Right lobe of liver (tissue), 6 donors: ENCODE data around the gene POLR2L. TPM values are rescaled to one million over a fixed set of nuclear protein-coding genes. Genes with fewer than 3 reads are reported as not detected.
A peak's percentile ranks its signal among the peaks of the same experiment; 100 is the strongest.

Source experiments
- ATAC-seq, 4 donors: fragments of 200-7000 bp; cut with Tn5 transposase; one replicate each; pipeline ENCODE4 v1.9.1; 2020; ENCODE audit warnings: mild to moderate bottlenecking in 4 of 4, moderate library complexity in 4 of 4
- DNase-seq, 3 donors: peaks; one replicate each; pipeline ENCODE4 v3.0.0-alpha.2; 2020
- H3K27ac ChIP-seq, 3 donors: fragments of 200-600 bp; one replicate each; pipeline ENCODE4 v1.8.0; 2022
- H3K27me3 ChIP-seq, 2 donors: fragments of 200-600 bp; one replicate each; pipeline ENCODE4 v1.8.0; 2022
- H3K36me3 ChIP-seq, 4 donors: fragments of 200-600 bp; sonication (generic) in 1 of 4; one replicate each; pipeline versions ENCODE4 v1.5.1 to v1.8.0; 2017 to 2022; ENCODE audit warnings: control low read depth in 1 of 4
- H3K4me1 ChIP-seq, 4 donors: fragments of 200-600 bp; sonication (generic) in 1 of 4; one replicate each; pipeline versions ENCODE4 v1.5.1 to v1.8.0; 2017 to 2022; ENCODE audit warnings: control low read depth in 1 of 4
- H3K4me3 ChIP-seq, 3 donors: fragments of 200-600 bp; one replicate each; pipeline ENCODE4 v1.8.0; 2022
- H3K9me3 ChIP-seq, 4 donors: fragments of 200-600 bp; sonication (generic) in 1 of 4; one replicate each; pipeline versions ENCODE4 v1.5.1 to v1.8.0; 2017 to 2022; ENCODE audit warnings: control low read depth in 1 of 4
- POLR2A ChIP-seq: fragments of 450-650 bp; IDR thresholded peaks from one replicate; pipeline ENCODE4 v1.6.1; 2017; ENCODE audit warnings: antibody characterized with exemption, mild to moderate bottlenecking
- WGBS: methylation state at CpG from one replicate; pipeline ENCODE4 v1.1.6; 2018; ENCODE audit warnings: low coverage, low lambda C conversion rate; ENCODE audit not compliant: insufficient coverage; ENCODE audit errors: missing lambda C conversion rate; 5-methylcytosine and 5-hydroxymethylcytosine counted together
- intact Hi-C, 2 donors: fragments of 100-400 bp; cut with DNase I; formaldehyde crosslinking; loops; one replicate each; pipeline versions ENCODE4 v1.11.2 to v1.14.1; 2022
- total RNA-seq, 6 experiments: library from RNA; depleted of rRNA in 2 of 6; stranded (reverse); fragments of >200 nt in 2 of 6; fragmentation: NEBNext Ultra II Directional in 3 of 6; extraction: Animal tissue kit (Norgen Biotek cat#: 25700) in 3 of 6; gene quantifications; one replicate each; pipeline versions ENCODE4 v1.1.0 to v1.2.4, GENCODE V29; 2016 to 2023
- TF ChIP-seq, protein P1 (sequence below), 4 donors: fragments of 200-600 bp in 3 of 4; fragments of 450-650 bp in 1 of 4; IDR thresholded peaks; one replicate each; pipeline versions ENCODE4 v1.5.1 to v1.8.0; 2016 to 2022; ENCODE audit warnings: antibody characterized with exemption in 4 of 4, mild to moderate bottlenecking in 2 of 4
- donor health status: DM: no; HTN: yes; CAD: no.
- donor health status: DM: no; HTN: no; CAD: no.
- donor health status: DM: no; HTN: no; CAD: no.
- donor health status: DM: no; HTN: yes; CAD: no.
- donor health status: DM: no; HTN: yes; CAD: no.

Gene POLR2L
- total RNA-seq, 6 experiments from 2014 or later: 34.5 to 88.1 (median 72.9) TPM

DNA sequence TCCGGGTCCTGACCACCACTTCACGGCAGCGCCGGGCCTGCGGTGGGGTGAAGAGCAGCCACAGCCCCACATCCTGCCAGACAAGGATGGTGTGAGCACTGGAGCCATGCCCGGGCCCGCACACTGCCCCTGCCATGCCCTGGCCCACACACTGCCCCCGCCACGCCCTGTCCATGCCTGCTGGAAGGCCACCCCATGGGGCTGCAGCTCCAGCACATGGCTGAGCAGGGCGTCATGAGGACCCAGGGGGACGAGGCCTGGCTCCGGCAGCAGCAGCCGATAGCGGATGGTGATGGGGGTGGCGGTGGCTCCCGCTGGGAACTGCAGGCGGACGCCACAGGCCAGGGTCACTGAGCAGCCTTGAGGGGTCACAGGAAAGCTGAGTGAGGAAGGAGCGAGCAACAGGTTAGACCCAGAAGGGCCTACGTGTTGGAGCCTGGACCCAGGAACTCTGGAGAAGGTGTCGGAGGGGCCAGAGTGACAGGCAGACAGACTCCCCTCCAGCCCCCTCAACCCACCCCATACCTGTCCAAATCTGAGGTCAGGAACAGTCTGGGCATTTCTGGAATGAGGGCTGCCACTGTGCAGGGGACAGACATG, 40.2 kb downstream of the POLR2L start:
- no peaks in the 10 kb centered on the region for H3K27me3 ChIP-seq
- no peak overlapping the region for H3K27ac ChIP-seq
- H3K36me3 ChIP-seq: no peaks in the 10 kb centered on the region
- DNase-seq (no peak), ATAC-seq (no peak)
- H3K9me3 ChIP-seq: no peaks in the 10 kb centered on the region
- TF ChIP-seq POLR2A: no peak
- TF ChIP-seq, protein P1, sequence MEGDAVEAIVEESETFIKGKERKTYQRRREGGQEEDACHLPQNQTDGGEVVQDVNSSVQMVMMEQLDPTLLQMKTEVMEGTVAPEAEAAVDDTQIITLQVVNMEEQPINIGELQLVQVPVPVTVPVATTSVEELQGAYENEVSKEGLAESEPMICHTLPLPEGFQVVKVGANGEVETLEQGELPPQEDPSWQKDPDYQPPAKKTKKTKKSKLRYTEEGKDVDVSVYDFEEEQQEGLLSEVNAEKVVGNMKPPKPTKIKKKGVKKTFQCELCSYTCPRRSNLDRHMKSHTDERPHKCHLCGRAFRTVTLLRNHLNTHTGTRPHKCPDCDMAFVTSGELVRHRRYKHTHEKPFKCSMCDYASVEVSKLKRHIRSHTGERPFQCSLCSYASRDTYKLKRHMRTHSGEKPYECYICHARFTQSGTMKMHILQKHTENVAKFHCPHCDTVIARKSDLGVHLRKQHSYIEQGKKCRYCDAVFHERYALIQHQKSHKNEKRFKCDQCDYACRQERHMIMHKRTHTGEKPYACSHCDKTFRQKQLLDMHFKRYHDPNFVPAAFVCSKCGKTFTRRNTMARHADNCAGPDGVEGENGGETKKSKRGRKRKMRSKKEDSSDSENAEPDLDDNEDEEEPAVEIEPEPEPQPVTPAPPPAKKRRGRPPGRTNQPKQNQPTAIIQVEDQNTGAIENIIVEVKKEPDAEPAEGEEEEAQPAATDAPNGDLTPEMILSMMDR (IDR thresholded peaks at IDR 0.05): no peak
- intact Hi-C loops: no loop called here
- 100% methylated on average over 1 of the region's 21 CpGs for WGBS
- peaks cover 0 to 26% (median 7%) of the 10 kb centered on the region in 4 donors for H3K4me1 ChIP-seq
- no peak overlapping the region for H3K4me3 ChIP-seq

DNA sequence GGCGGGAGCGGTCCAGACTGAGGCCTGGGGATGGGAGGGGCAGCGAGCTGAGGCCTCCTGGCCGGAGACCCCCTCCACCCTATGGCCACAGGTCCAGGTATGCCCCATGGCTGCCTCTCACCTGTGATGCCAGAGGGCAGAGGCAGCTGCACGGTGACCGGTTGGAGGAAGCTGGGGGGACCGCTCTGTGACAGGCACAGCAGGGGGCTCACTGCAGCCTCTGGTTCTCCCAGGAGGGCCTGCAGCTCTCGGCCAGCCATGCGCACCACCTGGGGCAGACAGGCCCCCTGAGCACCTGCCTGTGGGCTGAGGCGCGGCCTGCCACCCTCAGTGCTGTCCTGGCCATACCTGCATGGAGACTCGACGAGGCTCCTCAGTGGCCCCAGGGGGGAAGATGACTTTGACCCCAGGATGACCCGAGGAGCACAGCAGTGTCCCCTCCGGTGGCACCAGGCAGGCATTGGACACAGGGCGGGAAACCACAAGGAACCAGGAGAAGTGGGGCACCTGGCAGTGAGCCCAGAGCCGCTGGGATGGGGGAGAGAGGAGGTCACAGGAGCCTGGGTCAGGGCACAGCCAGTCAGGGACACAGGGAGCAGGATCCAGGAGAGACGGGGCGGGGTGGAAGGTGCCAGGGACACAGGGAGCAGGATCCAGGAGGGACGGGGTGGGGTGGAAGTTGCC, 41.1 kb downstream of the POLR2L start:
- Histone ChIP-seq H3K27me3 (no peaks in the 10 kb centered on the region), H3K4me3 (no peak overlapping the region), H3K36me3 (no peaks in the 10 kb centered on the region), H3K27ac (no peak overlapping the region), H3K9me3 (no peaks in the 10 kb centered on the region), H3K4me1 (peaks cover 0 to 35% (median 15%) of the 10 kb centered on the region in 4 donors)
- WGBS: 84% methylated on average over 13 of the region's 20 CpGs
- DNase-seq: no peak
- no peak for ATAC-seq
- intact Hi-C loops: no loop called here
- no peak for TF ChIP-seq POLR2A
- TF ChIP-seq, protein P1 (IDR thresholded peaks at IDR 0.05): no peak

DNA sequence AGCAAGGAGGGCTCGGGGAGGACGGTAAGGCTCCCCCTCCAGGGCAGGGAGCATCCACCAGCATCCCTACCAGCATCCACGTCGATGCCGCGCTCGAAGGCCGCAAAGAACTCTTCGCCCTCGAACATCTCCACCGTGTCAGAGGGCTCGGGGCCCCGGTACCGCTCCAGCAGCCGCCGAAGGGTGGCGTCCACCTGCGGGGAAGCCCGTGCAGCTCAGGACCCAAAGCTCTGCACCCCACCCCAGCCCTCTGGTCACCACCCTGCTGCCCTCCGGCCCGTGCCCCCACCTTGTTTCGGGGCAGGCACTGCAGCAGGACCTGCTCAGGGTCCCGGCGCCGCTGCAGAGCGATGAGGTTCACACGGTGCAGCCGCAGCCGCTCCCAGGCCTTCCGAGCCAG, 41.9 kb downstream of the POLR2L start:
- intact Hi-C loops: no loop called here
- WGBS: 82% methylated on average over 9 of the region's 30 CpGs
- Histone ChIP-seq H3K36me3 (no peaks in the 10 kb centered on the region), H3K27me3 (no peaks in the 10 kb centered on the region), H3K4me3 (no peak overlapping the region), H3K9me3 (no peaks in the 10 kb centered on the region), H3K27ac (no peak overlapping the region), H3K4me1 (peaks cover 0 to 35% (median 15%) of the 10 kb centered on the region in 4 donors)
- ATAC-seq (no peak), DNase-seq (peak in 1 of 3 donors; percentile 57)
- TF ChIP-seq, protein P1 (IDR thresholded peaks at IDR 0.05): no peak
- TF ChIP-seq POLR2A: no peak

DNA sequence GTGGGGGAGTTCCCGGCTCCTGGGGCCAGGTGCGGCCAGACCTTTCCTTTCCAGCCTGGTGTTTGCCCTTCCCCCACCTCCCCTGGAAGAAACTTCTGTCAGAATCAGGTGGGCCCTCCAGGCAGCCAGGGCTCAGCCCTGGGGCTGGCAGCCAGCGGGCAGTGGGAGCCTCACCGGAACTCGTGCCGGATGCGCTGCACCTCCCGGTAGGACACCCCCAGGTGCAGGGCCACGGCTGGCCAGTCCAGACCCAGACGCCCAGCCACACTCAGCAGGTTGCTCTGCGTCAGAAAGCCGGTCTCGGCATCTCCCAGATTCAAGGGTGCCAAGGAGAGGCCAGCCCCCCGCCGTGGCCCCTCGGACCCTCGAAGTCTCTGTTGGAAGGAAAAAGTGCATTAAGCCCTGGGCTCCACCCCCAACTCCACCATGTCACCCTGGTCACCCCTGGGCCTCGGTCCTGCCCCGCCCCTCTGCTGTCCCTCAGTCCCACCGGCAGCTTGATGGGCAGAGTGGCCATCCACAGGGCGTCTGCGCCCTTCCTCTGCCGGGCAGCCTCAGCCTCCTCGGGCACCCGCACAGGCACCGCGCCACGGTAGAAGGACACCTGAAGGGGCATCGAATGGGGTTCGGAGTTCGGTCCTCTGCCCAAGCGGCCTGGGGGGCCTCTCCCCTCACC, 42.5 kb downstream of the POLR2L start:
- Histone ChIP-seq H3K27ac (no peak overlapping the region), H3K27me3 (no peaks in the 10 kb centered on the region), H3K36me3 (no peaks in the 10 kb centered on the region), H3K4me3 (no peak overlapping the region), H3K4me1 (peaks cover 0 to 35% (median 15%) of the 10 kb centered on the region in 4 donors), H3K9me3 (no peaks in the 10 kb centered on the region)
- ATAC-seq: no peak
- WGBS: no CpG with 5 or more reads among the region's 32 CpGs
- peak in 1 of 3 donors; percentile 55 for DNase-seq
- no peak for TF ChIP-seq POLR2A
- intact Hi-C loops: no loop called here
